ENCODE results near the gene RGPD5. TPM values are rescaled to one million over a fixed set of nuclear protein-coding genes. Genes with fewer than 3 reads are reported as not detected.
"Not testable (repeated sequence)": the region's sequence is repeated elsewhere in the genome, so short reads cannot be mapped to it uniquely, and the experiment has no call there.

Gene RGPD5
- total RNA-seq, 1 donor from 2014 or later, result 55.7 TPM

GRCh38 chr2:109898462-109899336 is 104.6 kb downstream of the RGPD5 start, which contains the start of gene LIMS3:
Gene LIMS3 (plus strand): TSS chr2:109898688. CDS start chr2:109898729, 41 bp downstream.
- H3K4me3 Mint-ChIP-seq; H3K4me1 Mint-ChIP-seq; DNase-seq (ENCODE audit: low read depth, low spot score); H3K9me3 Mint-ChIP-seq; H3K27ac Mint-ChIP-seq (ENCODE audit: unreplicated experiment); H3K36me3 Mint-ChIP-seq (ENCODE audit: low read depth); H3K27me3 Mint-ChIP-seq (ENCODE audit: low read depth): not testable (repeated sequence)

- not testable (repeated sequence) for H3K27me3 Mint-ChIP-seq (ENCODE audit: low read depth); H3K27ac Mint-ChIP-seq (ENCODE audit: unreplicated experiment); H3K4me1 Mint-ChIP-seq; H3K36me3 Mint-ChIP-seq (ENCODE audit: low read depth); DNase-seq (ENCODE audit: low read depth, low spot score); H3K9me3 Mint-ChIP-seq; H3K4me3 Mint-ChIP-seq
Observed at GRCh38 chr2:109905796-109906195, 111.7 kb downstream of the RGPD5 start.

Other genes starting within 250 kb of the RGPD5 start
- gene SEPTIN10, start 180.3 kb upstream of the RGPD5 start, total RNA-seq, result 99.5 and 104 TPM in 2 replicates
- 10.4 and 10.9 TPM in 2 replicates for gene SOWAHC, start 179.9 kb upstream of the RGPD5 start, total RNA-seq
- 1.2 and 1.5 TPM in 2 replicates for gene LIMS3, start 104.4 kb downstream of the RGPD5 start, total RNA-seq